PC-3 (cell line): ENCODE measurements around the gene MYO19. TPM values are rescaled to one million over a fixed set of nuclear protein-coding genes. Genes with fewer than 3 reads are reported as not detected.

Source experiments
- ATAC-seq: fragments of 200-7000 bp; cut with Tn5 transposase; 2 replicates; pipeline ENCODE4 v1.9.1; 2020; ENCODE audit warnings: mild to moderate bottlenecking, moderate library complexity
- BruUV-seq: library from RNA; stranded (reverse); fragments of 400-500 nt; replicated peaks from 2 replicates; lab custom pipeline; 2021; lab: Mats Ljungman, UMichigan
- CTCF ChIA-PET: fragments of 300-600 bp; sonication (Branson Sonifier 250); formaldehyde crosslinking; loops from one replicate; lab custom pipeline; 2022; ENCODE audit warnings: antibody characterized with exemption; lab: Charles Lee
- POLR2A ChIA-PET: fragments of 300-600 bp; sonication (Branson Sonifier 250); formaldehyde crosslinking; loops from one replicate; lab custom pipeline; 2022; ENCODE audit warnings: antibody characterized with exemption; ENCODE audit not compliant: unreplicated experiment; lab: Charles Lee
- DNase-seq: peaks from one replicate; pipeline ENCODE4 v3.0.0-alpha.2; 2015
- H2AFZ ChIP-seq: fragments of 300-600 bp; sonication (generic); 2 replicates; pipeline ENCODE4 v1.6.0; 2016; ENCODE audit warnings: antibody characterized with exemption, low read length
- H3F3A ChIP-seq: fragments of 300-600 bp; sonication (generic); one replicate; pipeline ENCODE4 v1.6.0; 2017; ENCODE audit warnings: antibody characterized with exemption, low read length, control low read depth, mild to moderate bottlenecking; ENCODE audit not compliant: unreplicated experiment
- H3K27ac ChIP-seq: fragments of 300-600 bp; sonication (generic); 2 replicates; pipeline ENCODE4 v1.5.1; 2016; ENCODE audit warnings: mild to moderate bottlenecking, low read length
- H3K27me3 ChIP-seq: fragments of 300-600 bp; sonication (generic); 2 replicates; pipeline ENCODE4 v1.6.1; 2016; ENCODE audit warnings: low read length, mixed read lengths
- H3K36me3 ChIP-seq: fragments of 300-600 bp; sonication (generic); 2 replicates; pipeline ENCODE4 v1.6.1; 2016; ENCODE audit warnings: low read depth, mixed run types, low read length, mixed read lengths
- H3K4me1 ChIP-seq: fragments of 300-600 bp; sonication (generic); 2 replicates; pipeline ENCODE4 v1.5.1; 2016; ENCODE audit warnings: low read length; ENCODE audit not compliant: insufficient read depth
- H3K4me2 ChIP-seq: fragments of 300-600 bp; sonication (generic); 2 replicates; pipeline ENCODE4 v1.6.0; 2016; ENCODE audit warnings: low read length
- H3K4me3 ChIP-seq: fragments of 300-600 bp; sonication (generic); 2 replicates; pipeline ENCODE4 v1.5.1; 2016; ENCODE audit warnings: mild to moderate bottlenecking, low read length, mixed read lengths
- H3K79me2 ChIP-seq: fragments of 300-600 bp; sonication (generic); 2 replicates; pipeline ENCODE4 v1.6.1; 2017; ENCODE audit warnings: low read length, mixed read lengths
- H3K9ac ChIP-seq: fragments of 300-600 bp; sonication (generic); 2 replicates; pipeline ENCODE4 v1.6.0; 2016; ENCODE audit warnings: mild to moderate bottlenecking, low read length
- H3K9me2 ChIP-seq: fragments of 300-600 bp; sonication (generic); replicated peaks from 2 replicates; pipeline ENCODE4 v1.6.1; 2016; ENCODE audit warnings: mixed run types, low read length, mixed read lengths
- H3K9me3 ChIP-seq: fragments of 300-600 bp; sonication (generic); 2 replicates; pipeline ENCODE4 v1.6.1; 2016; ENCODE audit warnings: low read length, mixed read lengths
- H4K20me1 ChIP-seq: fragments of 300-600 bp; sonication (generic); 2 replicates; pipeline ENCODE4 v1.6.1; 2016; ENCODE audit warnings: low read length, mixed read lengths
- EZH2 ChIP-seq: fragments of 300-600 bp; sonication (generic); IDR thresholded peaks from one replicate; pipeline ENCODE4 v1.6.1; 2017; ENCODE audit warnings: antibody characterized with exemption, mild to moderate bottlenecking, low read length; ENCODE audit not compliant: unreplicated experiment
- EZH2phosphoT487 ChIP-seq: fragments of 300-600 bp; sonication (generic); IDR thresholded peaks from 2 replicates; pipeline ENCODE4 v1.6.1; 2018; ENCODE audit warnings: mild to moderate bottlenecking, antibody characterized with exemption, low read length, borderline replicate concordance
- intact Hi-C: fragments of 100-400 bp; cut with micrococcal nuclease; formaldehyde crosslinking; loops from 2 replicates; pipeline ENCODE4 v1.9.0; 2023
- total RNA-seq: library from RNA; depleted of rRNA; stranded (reverse); fragments of >200 nt; gene quantifications from 2 replicates; pipeline ENCODE4 v1.2.3, GENCODE V29; 2014
- TF ChIP-seq, protein P1 (sequence below): fragments of 300-600 bp; sonication (generic); conservative IDR thresholded peaks from 2 replicates; pipeline ENCODE4 v1.5.1; 2017; ENCODE audit warnings: antibody characterized with exemption, low read depth, mild to moderate bottlenecking, low read length

Gene MYO19
- total RNA-seq, 1 experiment from 2014 or later: 143 TPM

DNA sequence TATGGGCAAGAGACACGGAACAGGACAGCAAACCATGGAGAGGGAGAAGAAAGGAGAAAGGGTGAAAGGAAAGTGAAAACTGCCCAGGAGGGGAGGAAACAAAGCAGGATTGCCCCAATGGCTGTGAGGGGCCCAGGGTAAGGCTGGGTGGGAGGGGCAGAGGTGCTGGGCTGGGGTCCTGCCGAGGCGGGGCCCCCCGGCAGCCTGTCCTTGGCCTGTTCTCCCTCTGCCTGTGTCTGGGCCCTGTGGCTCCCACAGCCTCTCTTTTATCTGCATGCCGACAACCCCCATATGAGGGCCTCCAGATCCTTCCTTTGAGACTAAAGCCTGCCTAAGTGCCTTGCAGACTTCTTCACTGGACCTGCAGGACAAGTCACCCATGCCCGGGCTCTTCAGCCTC, 32.7 kb downstream of the MYO19 start:
- no peak overlapping the region for H2AFZ ChIP-seq
- no peak for ATAC-seq
- no peak overlapping the region for H3K27ac ChIP-seq
- no peaks in the 10 kb centered on the region for H3K4me1 ChIP-seq
- no TSS peak for BruUV-seq
- no peaks in the 10 kb centered on the region for H3K79me2 ChIP-seq
- CTCF ChIA-PET: no interaction called here
- no peak overlapping the region for H3K9ac ChIP-seq
- POLR2A ChIA-PET: no interaction called here
- TF ChIP-seq EZH2phosphoT487 (no peak), EZH2 (no peak)
- TF ChIP-seq, protein P1, sequence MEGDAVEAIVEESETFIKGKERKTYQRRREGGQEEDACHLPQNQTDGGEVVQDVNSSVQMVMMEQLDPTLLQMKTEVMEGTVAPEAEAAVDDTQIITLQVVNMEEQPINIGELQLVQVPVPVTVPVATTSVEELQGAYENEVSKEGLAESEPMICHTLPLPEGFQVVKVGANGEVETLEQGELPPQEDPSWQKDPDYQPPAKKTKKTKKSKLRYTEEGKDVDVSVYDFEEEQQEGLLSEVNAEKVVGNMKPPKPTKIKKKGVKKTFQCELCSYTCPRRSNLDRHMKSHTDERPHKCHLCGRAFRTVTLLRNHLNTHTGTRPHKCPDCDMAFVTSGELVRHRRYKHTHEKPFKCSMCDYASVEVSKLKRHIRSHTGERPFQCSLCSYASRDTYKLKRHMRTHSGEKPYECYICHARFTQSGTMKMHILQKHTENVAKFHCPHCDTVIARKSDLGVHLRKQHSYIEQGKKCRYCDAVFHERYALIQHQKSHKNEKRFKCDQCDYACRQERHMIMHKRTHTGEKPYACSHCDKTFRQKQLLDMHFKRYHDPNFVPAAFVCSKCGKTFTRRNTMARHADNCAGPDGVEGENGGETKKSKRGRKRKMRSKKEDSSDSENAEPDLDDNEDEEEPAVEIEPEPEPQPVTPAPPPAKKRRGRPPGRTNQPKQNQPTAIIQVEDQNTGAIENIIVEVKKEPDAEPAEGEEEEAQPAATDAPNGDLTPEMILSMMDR: no peak
- intact Hi-C loops: no loop called here
- H3K9me3 ChIP-seq: no peaks in the 10 kb centered on the region
- H4K20me1 ChIP-seq: no peaks in the 10 kb centered on the region
- H3K9me2 ChIP-seq: no peaks in the 10 kb centered on the region
- H3F3A ChIP-seq: no peaks in the 10 kb centered on the region
- H3K4me3 ChIP-seq: no peak overlapping the region
- H3K27me3 ChIP-seq: no peaks in the 10 kb centered on the region
- no peak overlapping the region for H3K4me2 ChIP-seq
- no peaks in the 10 kb centered on the region; the same call in 1 of the 2 replicates for H3K36me3 ChIP-seq
- no peak for DNase-seq

GRCh38 chr17:36501351-36501750, 33.3 kb downstream of the MYO19 start:
- Histone ChIP-seq H3K79me2 (no peaks in the 10 kb centered on the region), H3K9ac (no peak overlapping the region), H3K4me1 (no peaks in the 10 kb centered on the region), H4K20me1 (no peaks in the 10 kb centered on the region), H3K4me3 (no peak overlapping the region), H3K9me3 (no peaks in the 10 kb centered on the region), H3K4me2 (no peak overlapping the region), H3F3A (no peaks in the 10 kb centered on the region), H3K36me3 (peaks cover under 1% of the 10 kb centered on the region; the same call in 1 of the 2 replicates), H3K27me3 (no peaks in the 10 kb centered on the region), H3K27ac (no peak overlapping the region), H2AFZ (no peak overlapping the region), H3K9me2 (no peaks in the 10 kb centered on the region)
- ATAC-seq (no peak), DNase-seq (no peak)
- POLR2A ChIA-PET: no interaction called here
- CTCF ChIA-PET: no interaction called here
- no TSS peak for BruUV-seq
- intact Hi-C loops: no loop called here
- TF ChIP-seq EZH2: no peak
- TF ChIP-seq, protein P1: no peak
- no peak for TF ChIP-seq EZH2phosphoT487

GRCh38 chr17:36500745-36501225, 33.9 kb downstream of the MYO19 start:
- H3K79me2 ChIP-seq: no peaks in the 10 kb centered on the region
- ChIA-PET CTCF (no interaction called here), POLR2A (no interaction called here)
- no peak overlapping the region for H2AFZ ChIP-seq
- H3K36me3 ChIP-seq: peaks cover 6% of the 10 kb centered on the region; the same call in 1 of the 2 replicates
- no peaks in the 10 kb centered on the region for H4K20me1 ChIP-seq
- intact Hi-C loops: no loop called here
- no peaks in the 10 kb centered on the region for H3K27me3 ChIP-seq
- H3K4me2 ChIP-seq: no peak overlapping the region
- H3K9me3 ChIP-seq: no peaks in the 10 kb centered on the region
- TF ChIP-seq EZH2phosphoT487: no peak
- TF ChIP-seq, protein P1: no peak
- no peak for TF ChIP-seq EZH2
- no peak overlapping the region for H3K27ac ChIP-seq
- no peaks in the 10 kb centered on the region for H3K9me2 ChIP-seq
- no peak overlapping the region for H3K4me3 ChIP-seq
- DNase-seq: no peak
- H3K4me1 ChIP-seq: no peaks in the 10 kb centered on the region
- ATAC-seq: no peak
- no peak overlapping the region for H3K9ac ChIP-seq
- H3F3A ChIP-seq: no peaks in the 10 kb centered on the region
- no TSS peak for BruUV-seq
